ENCODE results near the gene FGF14. TPM values are rescaled to one million over a fixed set of nuclear protein-coding genes. Genes with fewer than 3 reads are reported as not detected.

FGF14 gene
- total and polyA plus RNA-seq, 2 donors (not counting 3 experiments of a cell fraction or from before 2014, with no cell fraction given) = not detected

- intact Hi-C loops (cut with micrococcal nuclease) = no loop called here
- FAIRE-seq (no peak), DNase-seq (ENCODE audit: low read depth, low spot score) (no peak)
- no peak overlapping the region for H3K4me2 ChIP-seq (ENCODE audit: insufficient read depth, low read length)
- no peaks in the 10 kb centered on the region for H3K4me1 ChIP-seq (ENCODE audit: control insufficient read depth, extremely low read depth, insufficient read depth, low read length)
- no TSS peak for BruUV-seq (replicated peaks)
- H3K9me3 ChIP-seq (replicated peaks; ENCODE audit: control insufficient read depth, insufficient read depth, low read length) = no peaks in the 10 kb centered on the region
- H3K27ac ChIP-seq (ENCODE audit: insufficient read depth, low read depth, low read length) = no peak overlapping the region
- ChIA-PET CTCF (no interaction called here), POLR2A (no interaction called here)
- H4K20me1 ChIP-seq (replicated peaks; ENCODE audit: control insufficient read depth, extremely low read depth, insufficient read depth, low read length) = no peaks in the 10 kb centered on the region
- no peak overlapping the region for H3K9ac ChIP-seq (replicated peaks; ENCODE audit: extremely low read depth, insufficient read depth, low read length)
- no peaks in the 10 kb centered on the region for H3K27me3 ChIP-seq (ENCODE audit: control insufficient read depth in 2 of 2, insufficient read depth in 2 of 2, low read length in 2 of 2)
- H3K9me1 ChIP-seq (replicated peaks; ENCODE audit: control insufficient read depth, extremely low read depth, insufficient read depth, low read length) = no peaks in the 10 kb centered on the region
- H3K79me2 ChIP-seq (ENCODE audit: control insufficient read depth, insufficient read depth, low read length) = no peaks in the 10 kb centered on the region
- H3K4me3 ChIP-seq (replicated peaks in 1 of 3; ENCODE audit: insufficient read depth in 1 of 3, low read depth in 1 of 3, low read length in 3 of 3) = no peak overlapping the region
- H2AFZ ChIP-seq (ENCODE audit: low read depth, low read length) = no peak overlapping the region
- TF ChIP-seq GATA2 (IDR thresholded peaks at IDR 0.05; ENCODE audit: insufficient read depth, insufficient read length, low read depth, low read length) (no peak), JUN (IDR thresholded peaks at IDR 0.05; ENCODE audit: borderline replicate concordance, insufficient read depth, insufficient read length, low read depth) (no peak), FOS (IDR thresholded peaks at IDR 0.05; ENCODE audit: borderline replicate concordance, insufficient read depth, low read length) (no peak), CTCF (IDR thresholded peaks at IDR 0.05; ENCODE audit: extremely low read depth in 1 of 2, insufficient read depth in 1 of 2, low read depth in 1 of 2, low read length in 2 of 2) (no peak), POLR2A (IDR thresholded peaks at IDR 0.05; ENCODE audit: low read depth, low read length) (no peak)
- H3K36me3 ChIP-seq (ENCODE audit: control insufficient read depth in 2 of 2, extremely low read depth in 1 of 2, insufficient read depth in 2 of 2, low read length in 2 of 2) = no peaks in the 10 kb centered on the region
- dilution Hi-C loops (cut with MboI; ENCODE audit: extremely low pct_ligation_motif_present, low sequenced_read_pairs) = no loop called here
Observed at GRCh38 chr13:101972191-101972590, 429.7 kb downstream of the FGF14 start.

GRCh38 chr13:101970341-101970740 is 431.5 kb downstream of the FGF14 start:
- dilution Hi-C loops (cut with MboI; ENCODE audit: extremely low pct_ligation_motif_present, low sequenced_read_pairs) (no loop called here), intact Hi-C loops (cut with micrococcal nuclease) (no loop called here)
- CTCF ChIA-PET = no interaction called here
- H3K27me3 ChIP-seq (ENCODE audit: control insufficient read depth in 2 of 2, insufficient read depth in 2 of 2, low read length in 2 of 2) = no peaks in the 10 kb centered on the region
- no peak overlapping the region for H3K4me3 ChIP-seq (replicated peaks in 1 of 3; ENCODE audit: insufficient read depth in 1 of 3, low read depth in 1 of 3, low read length in 3 of 3)
- no peak for TF ChIP-seq CTCF (IDR thresholded peaks at IDR 0.05; ENCODE audit: extremely low read depth in 1 of 2, insufficient read depth in 1 of 2, low read depth in 1 of 2, low read length in 2 of 2)
- TF ChIP-seq EZH2 (IDR thresholded peaks at IDR 0.05; ENCODE audit: borderline replicate concordance, low read depth, low read length, severe bottlenecking) = no peak
- no peak for TF ChIP-seq MAX (IDR thresholded peaks at IDR 0.05; ENCODE audit: insufficient read depth, insufficient read length)
- no peak for TF ChIP-seq FOS (IDR thresholded peaks at IDR 0.05; ENCODE audit: borderline replicate concordance, insufficient read depth, low read length)
- TF ChIP-seq POLR2A (IDR thresholded peaks at IDR 0.05; ENCODE audit: low read depth, low read length) = no peak
- TF ChIP-seq POLR2AphosphoS5 (IDR thresholded peaks at IDR 0.05; ENCODE audit: insufficient read depth, low read depth, low read length) = no peak
- TF ChIP-seq MYC (IDR thresholded peaks at IDR 0.05; ENCODE audit: low read depth, low read length) = no peak
- no peak for TF ChIP-seq GATA2 (IDR thresholded peaks at IDR 0.05; ENCODE audit: insufficient read depth, insufficient read length, low read depth, low read length)
- TF ChIP-seq JUN (IDR thresholded peaks at IDR 0.05; ENCODE audit: borderline replicate concordance, insufficient read depth, insufficient read length, low read depth) = no peak
- FAIRE-seq = no peak
- no TSS peak for BruUV-seq (replicated peaks)
- no peaks in the 10 kb centered on the region for H3K9me1 ChIP-seq (replicated peaks; ENCODE audit: control insufficient read depth, extremely low read depth, insufficient read depth, low read length)
- no peaks in the 10 kb centered on the region for H3K36me3 ChIP-seq (ENCODE audit: control insufficient read depth in 2 of 2, extremely low read depth in 1 of 2, insufficient read depth in 2 of 2, low read length in 2 of 2)
- H3K9ac ChIP-seq (replicated peaks; ENCODE audit: extremely low read depth, insufficient read depth, low read length) = no peak overlapping the region
- no peak overlapping the region for H2AFZ ChIP-seq (ENCODE audit: low read depth, low read length)
- no peaks in the 10 kb centered on the region for H3K4me1 ChIP-seq (ENCODE audit: control insufficient read depth, extremely low read depth, insufficient read depth, low read length)
- POLR2A ChIA-PET = no interaction called here
- H3K9me3 ChIP-seq (replicated peaks; ENCODE audit: control insufficient read depth, insufficient read depth, low read length) = no peaks in the 10 kb centered on the region
- DNase-seq (ENCODE audit: low read depth, low spot score) = no peak
- no peak overlapping the region for H3K4me2 ChIP-seq (ENCODE audit: insufficient read depth, low read length)
- H3K79me2 ChIP-seq (ENCODE audit: control insufficient read depth, insufficient read depth, low read length) = no peaks in the 10 kb centered on the region
- H3K27ac ChIP-seq (ENCODE audit: insufficient read depth, low read depth, low read length) = no peak overlapping the region
- H4K20me1 ChIP-seq (replicated peaks; ENCODE audit: control insufficient read depth, extremely low read depth, insufficient read depth, low read length) = no peaks in the 10 kb centered on the region
